ENCODE data around the gene SELPLG. TPM values are rescaled to one million over a fixed set of nuclear protein-coding genes. Genes with fewer than 3 reads are reported as not detected.

SELPLG gene
- total and polyA plus RNA-seq, 2 of the 4 experiments (the other 2 are of a cell fraction): 3.2 to 10.8 TPM

GRCh38 chr12:108599948-108600701 lies 33.6 kb downstream of the SELPLG start (continued):
- TF ChIP-seq CEBPB (IDR thresholded peaks at IDR 0.05; ENCODE audit: low read depth, low read length): no peak

DNA sequence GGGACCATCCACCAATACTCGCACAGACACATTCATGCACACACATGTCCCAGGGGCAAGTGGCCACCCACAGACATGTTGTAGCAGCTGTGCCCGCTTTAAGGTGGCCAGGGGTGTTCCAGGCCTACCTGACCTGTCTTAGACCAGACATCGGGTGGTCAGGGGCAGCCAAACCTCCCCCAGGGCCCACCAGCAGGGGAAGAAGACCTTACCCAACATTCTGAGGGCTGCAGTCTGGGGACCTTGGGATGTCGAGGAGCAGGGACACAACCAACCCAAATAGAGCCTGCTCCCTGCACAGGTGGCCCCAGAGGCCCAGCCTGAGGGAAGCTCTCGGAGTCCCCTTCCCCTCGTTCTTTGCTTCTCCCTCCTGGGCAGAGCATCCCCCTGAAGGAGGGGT lies 34.2 kb downstream of the SELPLG start:
- Histone ChIP-seq H3K4ac (ENCODE audit: low read depth, low read length) (no peak overlapping the region), H4K20me1 (ENCODE audit: insufficient read depth, low read length) (no peaks in the 10 kb centered on the region), H3K9me3 (ENCODE audit: control insufficient read depth, insufficient read depth, low read length) (no peaks in the 10 kb centered on the region), H3K4me2 (ENCODE audit: low read depth, low read length) (no peak overlapping the region), H4K8ac (ENCODE audit: low read depth in 2 of 2, low read length in 2 of 2) (no peak overlapping the region), H2AK9ac (replicated peaks; ENCODE audit: low read depth, low read length, poor library complexity) (no peak overlapping the region), H2BK120ac (ENCODE audit: low read depth, low read length) (no peak overlapping the region), H3K4me1 (ENCODE audit: control insufficient read depth, insufficient read depth, low read length) (peaks cover 3% of the 10 kb centered on the region; the same call in 1 of the 2 replicates), H2BK5ac (ENCODE audit: low read depth, low read length, poor library complexity, severe bottlenecking) (no peak overlapping the region), H4K91ac (ENCODE audit: insufficient read depth, low read depth, low read length) (no peak overlapping the region), H2AFZ (replicated peaks; ENCODE audit: low read length, poor library complexity) (no peak overlapping the region), H3K9ac (ENCODE audit: low read depth, low read length) (no peak overlapping the region), H3K27ac (ENCODE audit: insufficient read depth, low read length) (no peak overlapping the region), H3K23ac (ENCODE audit: low read depth, low read length) (no peak overlapping the region), H3K56ac (ENCODE audit: extremely low read depth, insufficient read depth, low read length) (no peak overlapping the region), H3K14ac (replicated peaks; ENCODE audit: low read depth, low read length) (no peak overlapping the region), H3K18ac (ENCODE audit: low read depth, low read length) (no peak overlapping the region), H3K4me3 (ENCODE audit: insufficient read depth, low read depth, low read length) (no peak overlapping the region), H2BK20ac (ENCODE audit: low read depth, low read length) (no peak overlapping the region), H3K36me3 (ENCODE audit: control insufficient read depth, insufficient read depth, low read length) (no peaks in the 10 kb centered on the region), H3K27me3 (ENCODE audit: control insufficient read depth, insufficient read depth, low read length) (no peaks in the 10 kb centered on the region), H3K9me1 (ENCODE audit: insufficient read depth, low read length) (peaks cover 7% of the 10 kb centered on the region; the same call in 1 of the 2 replicates), H2AK5ac (ENCODE audit: low read depth, low read length) (peak overlapping the region; percentile 51; the same call in 1 of the 2 replicates), H4K5ac (ENCODE audit: low read depth, low read length) (no peak overlapping the region), H3K79me1 (ENCODE audit: low read depth in 1 of 2, low read length in 2 of 2) (peaks cover 0 to 7% of the 10 kb centered on the region in 2 experiments; a peak in 2 of 4 replicates), H2BK15ac (ENCODE audit: low read depth, low read length) (no peak overlapping the region)
- TF ChIP-seq POLR2A (IDR thresholded peaks at IDR 0.05; ENCODE audit: low read depth, low read length): no peak
- no peak for TF ChIP-seq NFE2L2 (IDR thresholded peaks at IDR 0.05; ENCODE audit: low read depth, low read length)
- WGBS, 2 experiments (ENCODE audit: extremely low coverage in 2 of 2, insufficient read length in 1 of 2): 80% methylated on average over 1 of the region's 6 CpGs; no CpG with 5 or more reads in 1 of the 2 experiments
- in situ Hi-C loops (cut with MboI; ENCODE audit: low sequenced_read_pairs) (no loop called here), intact Hi-C loops (cut with micrococcal nuclease) (no loop called here), dilution Hi-C loops (cut with HindIII; ENCODE audit: low sequenced_read_pairs, unreplicated experiment) (no loop called here)
- ChIA-PET POLR2A (ENCODE audit: unreplicated experiment) (no interaction called here), CTCF (no interaction called here)
- no peak for ATAC-seq (ENCODE audit: low read depth)
- DNase-seq: no peak
- BruUV-seq (replicated peaks): no TSS peak

Data from IMR-90 (cell line).